H9 (cell line): ENCODE measurements around the gene CDC40. TPM values are rescaled to one million over a fixed set of nuclear protein-coding genes. Genes with fewer than 3 reads are reported as not detected.

ENCODE experiments used
- DNase-seq: peaks from one replicate; pipeline ENCODE4 v3.0.0-alpha.2; 2017
- H2AFZ ChIP-seq: one replicate; pipeline ENCODE4 v1.6.1; 2013; ENCODE audit warnings: mild to moderate bottlenecking, low read length, control low read depth, moderate library complexity
- H2AK5ac ChIP-seq: 2 replicates; pipeline ENCODE4 v1.6.1; 2013; ENCODE audit warnings: low read length, control low read depth, mixed read lengths; ENCODE audit not compliant: insufficient read length
- H2BK120ac ChIP-seq: one replicate; pipeline ENCODE4 v1.6.1; 2013; ENCODE audit warnings: low read depth, mild to moderate bottlenecking, low read length, control low read depth, inconsistent platforms; ENCODE audit not compliant: poor library complexity, severe bottlenecking
- H2BK12ac ChIP-seq: 2 replicates; pipeline ENCODE4 v1.6.1; 2013; ENCODE audit warnings: low read length, control low read depth, mixed read lengths, low read depth; ENCODE audit not compliant: insufficient read length
- H2BK15ac ChIP-seq: 2 replicates; pipeline ENCODE4 v1.6.1; 2013; ENCODE audit warnings: low read depth, low read length, control low read depth
- H2BK20ac ChIP-seq: one replicate; pipeline ENCODE4 v1.6.1; 2013; ENCODE audit warnings: low read depth, mild to moderate bottlenecking, low read length, control low read depth, inconsistent platforms; ENCODE audit not compliant: poor library complexity, severe bottlenecking
- H2BK5ac ChIP-seq: 2 replicates; pipeline ENCODE4 v1.6.1; 2013; ENCODE audit warnings: low read length, control low read depth, mixed read lengths; ENCODE audit not compliant: insufficient read length
- H3K14ac ChIP-seq: 2 replicates; pipeline ENCODE4 v1.6.1; 2013; ENCODE audit warnings: low read length, control low read depth; ENCODE audit not compliant: insufficient read depth
- H3K18ac ChIP-seq: 2 replicates; pipeline ENCODE4 v1.6.1; 2013; ENCODE audit warnings: low read depth, mild to moderate bottlenecking, mixed read lengths, low read length, control low read depth; ENCODE audit not compliant: insufficient read length
- H3K23ac ChIP-seq: 2 replicates; pipeline ENCODE4 v1.6.1; 2013; ENCODE audit warnings: low read length, control low read depth, mixed read lengths, low read depth; ENCODE audit not compliant: insufficient read length
- H3K23me2 ChIP-seq: 2 replicates; pipeline ENCODE4 v1.6.1; 2013; ENCODE audit warnings: low read depth, mild to moderate bottlenecking, mixed read lengths, low read length, control low read depth; ENCODE audit not compliant: insufficient read length, poor library complexity, severe bottlenecking
- H3K27ac ChIP-seq: 2 replicates; pipeline ENCODE4 v1.5.1; 2013; ENCODE audit warnings: low read length, control low read depth, mixed read lengths, low read depth; ENCODE audit not compliant: insufficient read length
- H3K27me3 ChIP-seq: 2 replicates; pipeline ENCODE4 v1.6.1; 2013; ENCODE audit warnings: low read length, control low read depth, inconsistent platforms; ENCODE audit not compliant: insufficient read depth
- H3K4ac ChIP-seq: 2 replicates; pipeline ENCODE4 v1.6.1; 2013; ENCODE audit warnings: low read depth, mild to moderate bottlenecking, control low read depth, inconsistent platforms, low read length, moderate library complexity
- H3K4me1 ChIP-seq: 2 replicates; pipeline ENCODE4 v1.6.1; 2013; ENCODE audit warnings: low read length, control low read depth, inconsistent platforms; ENCODE audit not compliant: insufficient read depth
- H3K4me2 ChIP-seq: 2 replicates; pipeline ENCODE4 v1.6.1; 2013; ENCODE audit warnings: low read length, control low read depth, mixed read lengths; ENCODE audit not compliant: insufficient read length, insufficient read depth
- H3K56ac ChIP-seq: 2 replicates; pipeline ENCODE4 v1.6.1; 2013; ENCODE audit warnings: low read depth, mild to moderate bottlenecking, mixed read lengths, low read length, control low read depth; ENCODE audit not compliant: insufficient read length
- H3K79me1 ChIP-seq: 2 replicates; pipeline ENCODE4 v1.6.1; 2013; ENCODE audit warnings: low read depth, mild to moderate bottlenecking, moderate library complexity, low read length, control low read depth, inconsistent platforms; ENCODE audit not compliant: insufficient read depth, poor library complexity, severe bottlenecking
- H3K79me2 ChIP-seq: 2 replicates; pipeline ENCODE4 v1.6.1; 2013; ENCODE audit warnings: low read length, control low read depth, inconsistent platforms; ENCODE audit not compliant: insufficient read depth
- H3K9ac ChIP-seq: 2 replicates; pipeline ENCODE4 v1.6.1; 2013; ENCODE audit warnings: low read length, control low read depth, mixed read lengths; ENCODE audit not compliant: insufficient read length; ENCODE audit errors: extremely low read depth
- H3K9me3 ChIP-seq: one replicate; pipeline ENCODE4 v1.6.1; 2013; ENCODE audit warnings: low read depth, low read length, inconsistent platforms; ENCODE audit not compliant: control insufficient read depth
- H3T11ph ChIP-seq: one replicate; pipeline ENCODE4 v1.6.1; 2013; ENCODE audit warnings: mild to moderate bottlenecking, low read length, control low read depth, inconsistent platforms
- H4K20me1 ChIP-seq: one replicate; pipeline ENCODE4 v1.6.1; 2013; ENCODE audit not compliant: control insufficient read depth, insufficient read length, insufficient read depth
- H4K5ac ChIP-seq: 2 replicates; pipeline ENCODE4 v1.6.1; 2013; ENCODE audit warnings: low read depth, mild to moderate bottlenecking, mixed read lengths, low read length, control low read depth; ENCODE audit not compliant: insufficient read length
- H4K8ac ChIP-seq: replicated peaks from 2 replicates; pipeline ENCODE4 v1.6.1; 2013; ENCODE audit warnings: low read length, control low read depth, mixed read lengths, low read depth; ENCODE audit not compliant: insufficient read length
- H4K91ac ChIP-seq: 2 replicates; pipeline ENCODE4 v1.6.1; 2013; ENCODE audit warnings: low read depth, mild to moderate bottlenecking, moderate library complexity, mixed read lengths, low read length, control low read depth; ENCODE audit not compliant: insufficient read length
- H3K27ac Mint-ChIP-seq, 3 experiments: 2 replicates in 2 of 3; 3 replicates in 1 of 3; pipeline ENCODE4 v1.8.0; 2020 to 2021; ENCODE audit warnings: mixed read lengths in 3 of 3, mild to moderate bottlenecking in 1 of 3, moderate library complexity in 1 of 3
- H3K27me3 Mint-ChIP-seq: 2 replicates; pipeline ENCODE4 v1.8.0; 2021; ENCODE audit warnings: low read depth, mild to moderate bottlenecking, moderate library complexity, mixed read lengths
- H3K36me3 Mint-ChIP-seq, 3 experiments: 2 replicates in 2 of 3; 3 replicates in 1 of 3; pipeline ENCODE4 v1.8.0; 2020 to 2021; ENCODE audit warnings: low read depth in 3 of 3, mixed read lengths in 3 of 3; ENCODE audit not compliant: insufficient read depth in 1 of 3
- H3K4me1 Mint-ChIP-seq, 2 experiments: 2 replicates each; pipeline ENCODE4 v1.8.0; 2020; ENCODE audit warnings: mixed read lengths in 2 of 2
- H3K4me3 Mint-ChIP-seq, 2 experiments: 2 replicates in 1 of 2; 3 replicates in 1 of 2; pipeline ENCODE4 v1.8.0; 2020 to 2021; ENCODE audit warnings: mild to moderate bottlenecking in 2 of 2, mixed read lengths in 2 of 2, moderate library complexity in 1 of 2
- H3K9me3 Mint-ChIP-seq, 2 experiments: 2 replicates in 1 of 2; 3 replicates in 1 of 2; pipeline ENCODE4 v1.8.0; 2020; ENCODE audit warnings: mild to moderate bottlenecking in 2 of 2, mixed read lengths in 2 of 2, moderate library complexity in 1 of 2
- CTCF ChIP-seq: fragments of 200-600 bp; sonication (generic); conservative IDR thresholded peaks from 3 replicates; pipeline ENCODE4 v1.8.0; 2021; ENCODE audit warnings: antibody characterized with exemption, mild to moderate bottlenecking
- WGBS: extraction: QIAGEN DNeasy Blood & Tissue Kit; methylation state at CpG from one replicate; pipeline ENCODE4 v1.1.7; 2013; ENCODE audit warnings: missing lambda C conversion rate, low lambda C conversion rate, mixed read lengths; ENCODE audit not compliant: insufficient read length; ENCODE audit errors: extremely low coverage; 5-methylcytosine and 5-hydroxymethylcytosine counted together
- total RNA-seq: library from RNA; stranded (reverse); gene quantifications from 2 replicates; pipeline ENCODE4 v1.2.1, GENCODE V29; 2021

CDC40 gene
- total RNA-seq, 1 experiment from 2014 or later: 23.5 TPM

- Histone ChIP-seq H4K8ac (no peak overlapping the region), H3K56ac (no peak overlapping the region), H2BK15ac (no peak overlapping the region), H3K14ac (no peak overlapping the region), H3K27ac (no peak overlapping the region), H3K18ac (no peak overlapping the region), H3K4me2 (peak overlapping the region; percentile 86), H3K79me1 (peaks cover 2% of the 10 kb centered on the region), H3K79me2 (peaks cover 26% of the 10 kb centered on the region; the same call in 1 of the 2 replicates), H3T11ph (no peak overlapping the region), H4K91ac (no peak overlapping the region), H2BK12ac (no peak overlapping the region), H3K9me3 (no peaks in the 10 kb centered on the region), H3K27me3 (no peaks in the 10 kb centered on the region), H4K20me1 (no peaks in the 10 kb centered on the region), H3K4ac (no peak overlapping the region), H3K23me2 (peaks cover 7% of the 10 kb centered on the region), H2AK5ac (no peak overlapping the region), H2BK5ac (no peak overlapping the region), H4K5ac (no peak overlapping the region), H2BK20ac (no peak overlapping the region), H3K23ac (no peak overlapping the region), H2BK120ac (no peak overlapping the region), H2AFZ (no peak overlapping the region), H3K4me1 (no peaks in the 10 kb centered on the region), H3K9ac (peak overlapping the region; percentile 92)
- TF ChIP-seq CTCF: no peak
- H3K4me1 Mint-ChIP-seq: peaks cover 8 to 9% of the 10 kb centered on the region in 2 experiments
- DNase-seq: no peak
- WGBS: no CpG with 5 or more reads among the region's 6 CpGs
- H3K4me3 Mint-ChIP-seq: no peak overlapping the region
- H3K27ac Mint-ChIP-seq: no peak overlapping the region
- H3K9me3 Mint-ChIP-seq: no peaks in the 10 kb centered on the region
- no peaks in the 10 kb centered on the region for H3K36me3 Mint-ChIP-seq
- H3K27me3 Mint-ChIP-seq: no peaks in the 10 kb centered on the region
Observed at GRCh38 chr6:110181131-110182030, 1.2 kb downstream of the CDC40 start.
